A549 (cell line): Measurements from ENCODE around the gene CATSPERZ. TPM values are rescaled to one million over a fixed set of nuclear protein-coding genes. Genes with fewer than 3 reads are reported as not detected.

Experiments
- ATAC-seq, 2 experiments: fragments of 200-7000 bp in 1 of 2; fragments of >200 bp in 1 of 2; cut with Nextera tagmentation in 1 of 2; cut with Tn5 transposase in 1 of 2; 3 replicates each; pipeline versions ENCODE4 v1.8.0 to v1.9.1; 2018 to 2020; ENCODE audit warnings: mild to moderate bottlenecking in 1 of 2, moderate library complexity in 1 of 2
- CTCF ChIA-PET: fragments of 300-600 bp; sonication (Branson Sonifier 250); formaldehyde crosslinking; extraction: SDS; loops from one replicate; lab custom pipeline; 2021; ENCODE audit warnings: antibody characterized with exemption, inconsistent platforms; lab: Yijun Ruan, JAX
- POLR2A ChIA-PET: fragments of 350-600 bp; formaldehyde crosslinking; extraction: SDS; loops from one replicate; lab custom pipeline; 2021; ENCODE audit warnings: antibody characterized with exemption, inconsistent platforms; lab: Yijun Ruan, JAX
- DNase-seq, 2 experiments: peaks; one replicate each; pipeline versions ENCODE4 v3.0.0 to v3.0.0-alpha.2; 2011 to 2016; ENCODE audit warnings: low read depth in 1 of 2, low spot score in 1 of 2
- FAIRE-seq: peaks from 2 replicates; lab custom pipeline; 2011; peaks lifted over from hg19 to GRCh38; lab: Jason Lieb, UNC
- H3K27ac ChIP-seq, 2 experiments: fragments of >200 bp; sonication (Bioruptor Twin); formaldehyde crosslinking; 3 replicates each; pipeline ENCODE4 v1.5.1; 2016 to 2017
- H3K4me1 ChIP-seq: fragments of >200 bp; sonication (Bioruptor Twin); formaldehyde crosslinking; 3 replicates; pipeline ENCODE4 v1.6.1; 2016
- H3K4me2 ChIP-seq: fragments of >200 bp; sonication (Bioruptor Twin); formaldehyde crosslinking; 3 replicates; pipeline ENCODE4 v1.6.1; 2016
- H3K4me3 ChIP-seq: fragments of >200 bp; sonication (Bioruptor Twin); formaldehyde crosslinking; 3 replicates; pipeline ENCODE4 v1.5.1; 2016
- H3K9me3 ChIP-seq: fragments of >200 bp; sonication (Bioruptor Twin); formaldehyde crosslinking; 3 replicates; pipeline ENCODE4 v1.6.1; 2016
- BHLHE40 ChIP-seq: IDR thresholded peaks from 2 replicates; pipeline ENCODE4 v1.6.1; 2012; ENCODE audit warnings: low read depth, low read length, inconsistent platforms
- CBX2 ChIP-seq: fragments of 200-600 bp; sonication (generic); IDR thresholded peaks from 2 replicates; pipeline ENCODE4 v1.6.1; 2016; ENCODE audit warnings: low read depth, mild to moderate bottlenecking, borderline replicate concordance
- CBX8 ChIP-seq: fragments of 200-600 bp; sonication (generic); IDR thresholded peaks from 2 replicates; pipeline ENCODE4 v1.6.1; 2016
- EHMT2 ChIP-seq: fragments of 200-600 bp; sonication (generic); IDR thresholded peaks from 2 replicates; pipeline ENCODE4 v1.6.1; 2016; ENCODE audit warnings: antibody characterized with exemption, low read depth, mild to moderate bottlenecking, moderate library complexity
- FOSB ChIP-seq: fragments of 250-450 bp; sonication (Bioruptor Pico); IDR thresholded peaks from 2 replicates; pipeline ENCODE4 v1.5.0; 2020; ENCODE audit warnings: mild to moderate bottlenecking, moderate library complexity
- FOXS1 ChIP-seq: fragments of 250-450 bp; sonication (Bioruptor Pico); IDR thresholded peaks from 2 replicates; pipeline ENCODE4 v1.5.0; 2020; ENCODE audit warnings: mild to moderate bottlenecking, moderate library complexity
- GATA3 ChIP-seq: IDR thresholded peaks from 2 replicates; pipeline ENCODE4 v1.6.1; 2012; ENCODE audit warnings: borderline replicate concordance
- HDAC2 ChIP-seq: fragments of 200-600 bp; sonication (generic); IDR thresholded peaks from 2 replicates; pipeline ENCODE4 v1.6.1; 2016
- HEYL ChIP-seq: fragments of 250-450 bp; sonication (Bioruptor Pico); IDR thresholded peaks from 2 replicates; pipeline ENCODE4 v1.8.0; 2021; ENCODE audit warnings: mild to moderate bottlenecking, moderate library complexity
- JUNB ChIP-seq: fragments of >200 bp; sonication (Bioruptor Twin); formaldehyde crosslinking; IDR thresholded peaks from 2 replicates; pipeline ENCODE4 v1.6.1; 2016
- KDM1A ChIP-seq: fragments of 200-600 bp; sonication (generic); IDR thresholded peaks from 2 replicates; pipeline ENCODE4 v1.6.1; 2016; ENCODE audit warnings: low read depth, mild to moderate bottlenecking
- MAFK ChIP-seq: fragments of 450-650 bp; IDR thresholded peaks from 2 replicates; pipeline ENCODE4 v1.6.1; 2014; ENCODE audit not compliant: partially characterized antibody
- NR3C1 ChIP-seq: fragments of >200 bp; sonication (Bioruptor Twin); formaldehyde crosslinking; IDR thresholded peaks from 3 replicates; pipeline ENCODE4 v1.6.1; 2017
- POLR2A ChIP-seq: IDR thresholded peaks from 2 replicates; pipeline ENCODE4 v1.6.1; 2012; ENCODE audit warnings: mild to moderate bottlenecking, low read length
- POLR2AphosphoS2 ChIP-seq: conservative IDR thresholded peaks from 2 replicates; pipeline ENCODE4 v1.6.1; 2012; ENCODE audit warnings: low read length, improper control_type of control experiment, inconsistent platforms
- RAD21 ChIP-seq, 2 experiments: fragments of >200 bp in 1 of 2; sonication (Bioruptor Twin) in 1 of 2; formaldehyde crosslinking in 1 of 2; IDR thresholded peaks in 1 of 2; conservative IDR thresholded peaks in 1 of 2; 2 replicates in 1 of 2; 3 replicates in 1 of 2; pipeline ENCODE4 v1.6.1; 2012 to 2018; ENCODE audit warnings: inconsistent platforms in 1 of 2
- RCOR1 ChIP-seq: fragments of 150-350 bp; IDR thresholded peaks from 2 replicates; pipeline ENCODE4 v1.6.1; 2014; ENCODE audit warnings: antibody characterized with exemption, low read length, low read depth
- RNF2 ChIP-seq: fragments of 200-600 bp; sonication (generic); IDR thresholded peaks from 2 replicates; pipeline ENCODE4 v1.6.1; 2016; ENCODE audit warnings: low read depth, mild to moderate bottlenecking, antibody characterized with exemption, moderate library complexity, borderline replicate concordance
- SMC3 ChIP-seq: fragments of >200 bp; sonication (Bioruptor Twin); formaldehyde crosslinking; IDR thresholded peaks from 3 replicates; pipeline ENCODE4 v1.6.1; 2018; ENCODE audit warnings: inconsistent platforms
- SREBF2 ChIP-seq: fragments of 450-650 bp; IDR thresholded peaks from 2 replicates; pipeline ENCODE4 v1.6.1; 2014; ENCODE audit warnings: mild to moderate bottlenecking, moderate library complexity
- TFCP2L1 ChIP-seq: fragments of 250-450 bp; sonication (Bioruptor Pico); IDR thresholded peaks from 2 replicates; pipeline ENCODE4 v1.5.0; 2021; ENCODE audit warnings: mild to moderate bottlenecking
- ZC3H11A ChIP-seq: fragments of 450-650 bp; IDR thresholded peaks from 2 replicates; pipeline ENCODE4 v1.6.1; 2014; ENCODE audit warnings: antibody characterized with exemption, mild to moderate bottlenecking
- ZFP36 ChIP-seq: fragments of 450-650 bp; IDR thresholded peaks from 2 replicates; pipeline ENCODE4 v1.6.1; 2014; ENCODE audit warnings: borderline replicate concordance; ENCODE audit not compliant: partially characterized antibody
- WGBS: methylation state at CpG from one replicate; pipeline ENCODE4 v1.1.6; 2017; ENCODE audit errors: missing lambda C conversion rate; 5-methylcytosine and 5-hydroxymethylcytosine counted together
- polyA plus RNA-seq, 4 experiments: library from polyadenylated mRNA; depleted of rRNA in 3 of 4; stranded (reverse); fragments of >200 nt; fragmentation: RNase III in 1 of 4; extraction: RNeasy Plus Mini Kit Qiagen cat#74134 plus additional on column Dnase treatment in 1 of 4; gene quantifications; 2 replicates in 3 of 4; 3 replicates in 1 of 4; pipeline ENCODE4 v1.2.3, GENCODE V29; 2011 to 2017
- TF ChIP-seq, protein P1 (sequence below): IDR thresholded peaks from 2 replicates; pipeline ENCODE4 v1.6.1; 2012
- TF ChIP-seq, protein P2 (sequence below): fragments of >200 bp; sonication (Bioruptor Twin); formaldehyde crosslinking; IDR thresholded peaks from 3 replicates; pipeline ENCODE4 v1.5.1; 2016
- TF ChIP-seq, protein P3 (sequence below): fragments of 200-600 bp; sonication (generic); IDR thresholded peaks from 2 replicates; pipeline ENCODE4 v1.6.1; 2016; ENCODE audit warnings: antibody characterized with exemption, mild to moderate bottlenecking, moderate library complexity
- TF ChIP-seq, protein P4 (sequence below): IDR thresholded peaks from 2 replicates; pipeline ENCODE4 v1.6.1; 2012; ENCODE audit warnings: low read depth, borderline replicate concordance
- TF ChIP-seq, protein P5 (sequence below): fragments of 250-450 bp; sonication (Bioruptor Pico); IDR thresholded peaks from 2 replicates; pipeline ENCODE4 v1.5.0; 2021; ENCODE audit warnings: mild to moderate bottlenecking, moderate library complexity, borderline replicate concordance
- TF ChIP-seq, protein P6 (sequence below): fragments of 250-450 bp; sonication (Bioruptor Pico); IDR thresholded peaks from 2 replicates; pipeline ENCODE4 v1.5.0; 2020; ENCODE audit warnings: low read depth, mild to moderate bottlenecking, moderate library complexity

CATSPERZ gene
- polyA plus RNA-seq, 2 of the 4 experiments (the other 2 are of a cell fraction), result 1.9 to 3.4 TPM

DNA sequence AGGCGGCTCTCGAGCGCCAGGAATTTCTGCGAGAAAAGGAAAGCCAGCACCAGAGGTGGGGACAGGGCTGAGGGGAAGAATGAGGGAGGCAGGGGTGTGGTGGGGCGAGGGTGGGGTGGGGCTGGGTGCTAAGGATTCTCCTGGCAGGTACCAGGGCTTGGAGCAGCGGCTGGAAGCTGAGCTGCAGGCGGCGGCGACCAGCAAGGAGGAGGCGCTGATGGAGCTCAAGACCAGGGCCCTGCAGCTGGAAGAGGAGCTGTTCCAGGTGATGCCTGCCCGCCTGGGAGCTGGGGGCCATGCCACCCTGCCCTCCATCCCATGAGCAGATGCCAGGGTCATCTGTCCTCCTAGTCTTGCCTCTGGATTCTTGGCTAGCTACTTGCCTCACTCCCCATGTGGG lies 49.2 kb downstream of the CATSPERZ start:
- H3K4me1 ChIP-seq, result peaks cover 10% of the 10 kb centered on the region; the same call in 2 of the 3 replicates
- ChIA-PET CTCF (interaction anchor here (1.3 to 33.9 kb wide), 4 partner anchors 8 to 39 kb away, joined by 4 to 996 read pairs (median 306); partner anchors contain the start of genes CATSPERZ, CCDC88B, ESRRA and PRDX5), POLR2A (no interaction called here)
- DNase-seq (no peak), FAIRE-seq (no peak), ATAC-seq (no peak)
- no peak overlapping the region for H3K27ac ChIP-seq
- 82% methylated on average over 10 of the region's 11 CpGs for WGBS
- H3K9me3 ChIP-seq, result no peaks in the 10 kb centered on the region
- H3K4me2 ChIP-seq, result no peak overlapping the region
- TF ChIP-seq SREBF2 (no peak), RNF2 (no peak), RAD21 (conservative IDR thresholded peaks at IDR 0.05 in 1 of 2, IDR thresholded peaks at IDR 0.05 in 1 of 2) (no peak), CBX8 (no peak), ZFP36 (no peak), JUNB (no peak), SMC3 (no peak), TFCP2L1 (CRISPR knock-in tag) (no peak), ZC3H11A (no peak), MAFK (no peak), FOXS1 (no peak)
- TF ChIP-seq, protein P1, sequence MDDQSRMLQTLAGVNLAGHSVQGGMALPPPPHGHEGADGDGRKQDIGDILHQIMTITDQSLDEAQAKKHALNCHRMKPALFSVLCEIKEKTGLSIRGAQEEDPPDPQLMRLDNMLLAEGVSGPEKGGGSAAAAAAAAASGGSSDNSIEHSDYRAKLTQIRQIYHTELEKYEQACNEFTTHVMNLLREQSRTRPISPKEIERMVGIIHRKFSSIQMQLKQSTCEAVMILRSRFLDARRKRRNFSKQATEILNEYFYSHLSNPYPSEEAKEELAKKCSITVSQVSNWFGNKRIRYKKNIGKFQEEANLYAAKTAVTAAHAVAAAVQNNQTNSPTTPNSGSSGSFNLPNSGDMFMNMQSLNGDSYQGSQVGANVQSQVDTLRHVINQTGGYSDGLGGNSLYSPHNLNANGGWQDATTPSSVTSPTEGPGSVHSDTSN, result no peak
- TF ChIP-seq, protein P2, sequence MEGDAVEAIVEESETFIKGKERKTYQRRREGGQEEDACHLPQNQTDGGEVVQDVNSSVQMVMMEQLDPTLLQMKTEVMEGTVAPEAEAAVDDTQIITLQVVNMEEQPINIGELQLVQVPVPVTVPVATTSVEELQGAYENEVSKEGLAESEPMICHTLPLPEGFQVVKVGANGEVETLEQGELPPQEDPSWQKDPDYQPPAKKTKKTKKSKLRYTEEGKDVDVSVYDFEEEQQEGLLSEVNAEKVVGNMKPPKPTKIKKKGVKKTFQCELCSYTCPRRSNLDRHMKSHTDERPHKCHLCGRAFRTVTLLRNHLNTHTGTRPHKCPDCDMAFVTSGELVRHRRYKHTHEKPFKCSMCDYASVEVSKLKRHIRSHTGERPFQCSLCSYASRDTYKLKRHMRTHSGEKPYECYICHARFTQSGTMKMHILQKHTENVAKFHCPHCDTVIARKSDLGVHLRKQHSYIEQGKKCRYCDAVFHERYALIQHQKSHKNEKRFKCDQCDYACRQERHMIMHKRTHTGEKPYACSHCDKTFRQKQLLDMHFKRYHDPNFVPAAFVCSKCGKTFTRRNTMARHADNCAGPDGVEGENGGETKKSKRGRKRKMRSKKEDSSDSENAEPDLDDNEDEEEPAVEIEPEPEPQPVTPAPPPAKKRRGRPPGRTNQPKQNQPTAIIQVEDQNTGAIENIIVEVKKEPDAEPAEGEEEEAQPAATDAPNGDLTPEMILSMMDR, result no peak
- TF ChIP-seq, protein P3, sequence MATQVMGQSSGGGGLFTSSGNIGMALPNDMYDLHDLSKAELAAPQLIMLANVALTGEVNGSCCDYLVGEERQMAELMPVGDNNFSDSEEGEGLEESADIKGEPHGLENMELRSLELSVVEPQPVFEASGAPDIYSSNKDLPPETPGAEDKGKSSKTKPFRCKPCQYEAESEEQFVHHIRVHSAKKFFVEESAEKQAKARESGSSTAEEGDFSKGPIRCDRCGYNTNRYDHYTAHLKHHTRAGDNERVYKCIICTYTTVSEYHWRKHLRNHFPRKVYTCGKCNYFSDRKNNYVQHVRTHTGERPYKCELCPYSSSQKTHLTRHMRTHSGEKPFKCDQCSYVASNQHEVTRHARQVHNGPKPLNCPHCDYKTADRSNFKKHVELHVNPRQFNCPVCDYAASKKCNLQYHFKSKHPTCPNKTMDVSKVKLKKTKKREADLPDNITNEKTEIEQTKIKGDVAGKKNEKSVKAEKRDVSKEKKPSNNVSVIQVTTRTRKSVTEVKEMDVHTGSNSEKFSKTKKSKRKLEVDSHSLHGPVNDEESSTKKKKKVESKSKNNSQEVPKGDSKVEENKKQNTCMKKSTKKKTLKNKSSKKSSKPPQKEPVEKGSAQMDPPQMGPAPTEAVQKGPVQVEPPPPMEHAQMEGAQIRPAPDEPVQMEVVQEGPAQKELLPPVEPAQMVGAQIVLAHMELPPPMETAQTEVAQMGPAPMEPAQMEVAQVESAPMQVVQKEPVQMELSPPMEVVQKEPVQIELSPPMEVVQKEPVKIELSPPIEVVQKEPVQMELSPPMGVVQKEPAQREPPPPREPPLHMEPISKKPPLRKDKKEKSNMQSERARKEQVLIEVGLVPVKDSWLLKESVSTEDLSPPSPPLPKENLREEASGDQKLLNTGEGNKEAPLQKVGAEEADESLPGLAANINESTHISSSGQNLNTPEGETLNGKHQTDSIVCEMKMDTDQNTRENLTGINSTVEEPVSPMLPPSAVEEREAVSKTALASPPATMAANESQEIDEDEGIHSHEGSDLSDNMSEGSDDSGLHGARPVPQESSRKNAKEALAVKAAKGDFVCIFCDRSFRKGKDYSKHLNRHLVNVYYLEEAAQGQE, result no peak
- no peak overlapping the region for H3K4me3 ChIP-seq

DNA sequence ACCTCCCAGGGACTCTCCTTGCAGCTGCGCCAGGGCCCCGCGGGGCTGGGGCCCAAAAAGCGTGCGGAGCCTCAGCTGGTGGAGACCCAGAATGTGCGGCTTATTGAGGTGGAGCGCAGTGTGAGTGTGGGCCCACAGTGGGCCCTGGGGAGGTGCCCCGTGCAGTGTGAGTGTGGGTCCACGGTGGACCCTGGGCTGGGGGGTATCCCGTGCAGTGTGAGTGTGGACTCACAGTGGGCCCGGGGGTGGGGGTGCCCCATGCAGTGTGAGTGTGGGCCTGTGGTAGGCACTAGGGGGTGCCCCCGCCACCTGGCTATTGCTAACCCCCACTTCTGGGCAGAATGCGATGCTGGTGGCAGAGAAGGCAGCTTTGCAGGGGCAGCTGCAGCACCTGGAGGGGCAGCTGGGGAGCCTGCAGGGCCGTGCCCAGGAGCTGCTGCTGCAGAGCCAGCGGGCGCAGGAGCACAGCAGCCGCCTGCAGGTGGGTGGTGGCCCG lies 51.0 kb downstream of the CATSPERZ start:
- CTCF ChIA-PET, result interaction anchor here (0.6 to 33.9 kb wide), 5 partner anchors 10 to 80 kb away, joined by 3 to 996 read pairs (median 301); partner anchors contain the start of genes CATSPERZ, CCDC88B, ESRRA and PRDX5

More for the DNA sequence above, 51.0 kb downstream of the CATSPERZ start:
- H3K4me1 ChIP-seq, result peaks cover 25% of the 10 kb centered on the region
- no peak overlapping the region for H3K27ac ChIP-seq
- TF ChIP-seq KDM1A (no peak), POLR2A (no peak), RAD21 (conservative IDR thresholded peaks at IDR 0.05 in 1 of 2, IDR thresholded peaks at IDR 0.05 in 1 of 2) (no peak), RCOR1 (no peak), FOXS1 (no peak), BHLHE40 (no peak), POLR2AphosphoS2 (no peak), EHMT2 (no peak), HDAC2 (no peak), CBX2 (no peak), FOSB (CRISPR knock-in tag) (no peak), HEYL (CRISPR knock-in tag) (no peak), CBX8 (no peak), GATA3 (no peak), NR3C1 (no peak), MAFK (no peak)
- TF ChIP-seq, protein P4, sequence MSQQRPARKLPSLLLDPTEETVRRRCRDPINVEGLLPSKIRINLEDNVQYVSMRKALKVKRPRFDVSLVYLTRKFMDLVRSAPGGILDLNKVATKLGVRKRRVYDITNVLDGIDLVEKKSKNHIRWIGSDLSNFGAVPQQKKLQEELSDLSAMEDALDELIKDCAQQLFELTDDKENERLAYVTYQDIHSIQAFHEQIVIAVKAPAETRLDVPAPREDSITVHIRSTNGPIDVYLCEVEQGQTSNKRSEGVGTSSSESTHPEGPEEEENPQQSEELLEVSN, result no peak
- TF ChIP-seq, protein P5, sequence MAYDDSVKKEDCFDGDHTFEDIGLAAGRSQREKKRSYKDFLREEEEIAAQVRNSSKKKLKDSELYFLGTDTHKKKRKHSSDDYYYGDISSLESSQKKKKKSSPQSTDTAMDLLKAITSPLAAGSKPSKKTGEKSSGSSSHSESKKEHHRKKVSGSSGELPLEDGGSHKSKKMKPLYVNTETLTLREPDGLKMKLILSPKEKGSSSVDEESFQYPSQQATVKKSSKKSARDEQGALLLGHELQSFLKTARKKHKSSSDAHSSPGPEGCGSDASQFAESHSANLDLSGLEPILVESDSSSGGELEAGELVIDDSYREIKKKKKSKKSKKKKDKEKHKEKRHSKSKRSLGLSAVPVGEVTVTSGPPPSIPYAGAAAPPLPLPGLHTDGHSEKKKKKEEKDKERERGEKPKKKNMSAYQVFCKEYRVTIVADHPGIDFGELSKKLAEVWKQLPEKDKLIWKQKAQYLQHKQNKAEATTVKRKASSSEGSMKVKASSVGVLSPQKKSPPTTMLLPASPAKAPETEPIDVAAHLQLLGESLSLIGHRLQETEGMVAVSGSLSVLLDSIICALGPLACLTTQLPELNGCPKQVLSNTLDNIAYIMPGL (CRISPR knock-in tag), result no peak
- TF ChIP-seq, protein P6, sequence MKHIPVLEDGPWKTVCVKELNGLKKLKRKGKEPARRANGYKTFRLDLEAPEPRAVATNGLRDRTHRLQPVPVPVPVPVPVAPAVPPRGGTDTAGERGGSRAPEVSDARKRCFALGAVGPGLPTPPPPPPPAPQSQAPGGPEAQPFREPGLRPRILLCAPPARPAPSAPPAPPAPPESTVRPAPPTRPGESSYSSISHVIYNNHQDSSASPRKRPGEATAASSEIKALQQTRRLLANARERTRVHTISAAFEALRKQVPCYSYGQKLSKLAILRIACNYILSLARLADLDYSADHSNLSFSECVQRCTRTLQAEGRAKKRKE (CRISPR knock-in tag), result no peak
- no peak overlapping the region for H3K4me2 ChIP-seq
- no peak overlapping the region for H3K4me3 ChIP-seq
- 88% methylated on average over 13 of the region's 18 CpGs for WGBS
- no peak for FAIRE-seq
- no peak for DNase-seq
- no peaks in the 10 kb centered on the region for H3K9me3 ChIP-seq
- POLR2A ChIA-PET, result no interaction called here
- no peak for ATAC-seq
